Fibroblast of mammary gland (primary cell): ENCODE data around the gene COLGALT1.
"Not testable (repeated sequence)": the region's sequence is repeated elsewhere in the genome, so short reads cannot be mapped to it uniquely, and the experiment has no call there.

Experiments used
- DNase-seq: peaks from one replicate; pipeline ENCODE4 v3.0.0-alpha.2; 2010; ENCODE audit warnings: low read depth
- H3K4me3 ChIP-seq: 2 replicates; pipeline ENCODE4 v1.5.1; 2011; ENCODE audit warnings: low read depth, mild to moderate bottlenecking, low read length, moderate library complexity; ENCODE audit not compliant: control insufficient read depth
- TF ChIP-seq, protein P1 (sequence below): conservative IDR thresholded peaks from 2 replicates; pipeline ENCODE4 v1.5.1; 2011; ENCODE audit warnings: low read depth, low read length, inconsistent platforms; ENCODE audit not compliant: control insufficient read depth, insufficient read depth

The COLGALT1 gene

GRCh38 chr19:17579661-17580244 is 24.3 kb downstream of the COLGALT1 start:
- no peak overlapping the region for H3K4me3 ChIP-seq
- TF ChIP-seq, protein P1, sequence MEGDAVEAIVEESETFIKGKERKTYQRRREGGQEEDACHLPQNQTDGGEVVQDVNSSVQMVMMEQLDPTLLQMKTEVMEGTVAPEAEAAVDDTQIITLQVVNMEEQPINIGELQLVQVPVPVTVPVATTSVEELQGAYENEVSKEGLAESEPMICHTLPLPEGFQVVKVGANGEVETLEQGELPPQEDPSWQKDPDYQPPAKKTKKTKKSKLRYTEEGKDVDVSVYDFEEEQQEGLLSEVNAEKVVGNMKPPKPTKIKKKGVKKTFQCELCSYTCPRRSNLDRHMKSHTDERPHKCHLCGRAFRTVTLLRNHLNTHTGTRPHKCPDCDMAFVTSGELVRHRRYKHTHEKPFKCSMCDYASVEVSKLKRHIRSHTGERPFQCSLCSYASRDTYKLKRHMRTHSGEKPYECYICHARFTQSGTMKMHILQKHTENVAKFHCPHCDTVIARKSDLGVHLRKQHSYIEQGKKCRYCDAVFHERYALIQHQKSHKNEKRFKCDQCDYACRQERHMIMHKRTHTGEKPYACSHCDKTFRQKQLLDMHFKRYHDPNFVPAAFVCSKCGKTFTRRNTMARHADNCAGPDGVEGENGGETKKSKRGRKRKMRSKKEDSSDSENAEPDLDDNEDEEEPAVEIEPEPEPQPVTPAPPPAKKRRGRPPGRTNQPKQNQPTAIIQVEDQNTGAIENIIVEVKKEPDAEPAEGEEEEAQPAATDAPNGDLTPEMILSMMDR: no peak
- DNase-seq: peak; percentile 72

DNA sequence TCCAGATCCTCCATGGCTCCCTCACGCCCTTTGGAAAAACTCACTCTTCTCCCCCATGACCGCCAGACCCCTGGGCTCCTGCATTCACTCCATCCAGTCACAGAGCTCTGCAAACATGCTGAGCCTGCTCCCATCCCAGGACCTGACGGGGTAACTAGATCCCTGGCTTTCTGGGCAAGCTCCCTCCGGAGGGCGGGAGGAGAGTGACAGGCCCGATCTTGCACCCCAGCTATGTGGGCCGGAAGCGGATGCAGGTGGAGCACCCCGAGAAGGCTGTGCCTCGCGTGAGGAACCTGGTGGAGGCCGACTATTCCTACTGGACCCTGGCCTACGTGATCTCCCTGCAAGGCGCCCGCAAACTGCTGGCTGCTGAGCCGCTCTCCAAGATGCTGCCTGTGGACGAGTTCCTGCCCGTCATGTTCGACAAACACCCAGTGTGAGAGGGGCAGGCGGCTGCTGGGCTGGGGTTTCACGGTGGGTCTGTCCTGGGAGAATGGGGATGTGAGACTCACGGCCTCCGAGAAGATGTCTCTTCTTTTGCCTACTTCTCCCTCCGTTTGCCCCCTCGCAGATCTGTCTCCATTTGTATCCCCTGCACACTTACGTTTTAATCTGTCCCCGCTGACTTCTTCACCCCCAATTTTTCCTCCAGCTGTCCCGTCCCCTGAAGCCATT is 25.2 kb downstream of the COLGALT1 start:
- TF ChIP-seq, protein P1: peak; percentile 5
- no peak overlapping the region for H3K4me3 ChIP-seq

DNA sequence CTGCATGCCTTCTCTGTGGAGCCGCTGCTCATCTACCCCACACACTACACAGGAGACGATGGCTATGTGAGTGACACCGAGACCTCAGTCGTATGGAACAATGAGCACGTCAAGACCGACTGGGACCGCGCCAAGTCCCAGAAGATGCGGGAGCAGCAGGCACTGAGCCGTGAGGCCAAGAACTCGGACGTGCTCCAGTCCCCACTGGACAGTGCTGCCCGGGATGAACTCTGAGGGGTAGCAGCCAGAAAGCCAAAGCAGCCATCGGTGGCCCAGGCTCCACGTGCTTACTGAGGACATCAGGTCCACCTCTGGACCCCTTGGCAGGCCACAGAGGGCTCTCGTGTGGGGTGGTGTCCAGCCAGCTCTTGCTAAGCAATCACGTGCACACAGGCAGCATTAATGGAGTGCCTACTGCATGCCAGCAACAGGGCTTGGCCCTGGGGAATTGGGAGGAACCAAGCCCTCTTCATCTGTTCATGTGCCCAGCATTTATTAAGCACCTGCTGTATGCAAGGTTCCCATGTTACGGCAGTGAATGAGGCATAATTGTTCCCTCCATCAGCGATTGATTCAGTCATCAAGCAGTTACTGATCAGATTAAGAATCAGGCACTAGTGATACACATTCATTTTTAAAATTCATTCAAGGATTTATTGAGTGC is 25.9 kb downstream of the COLGALT1 start:
- H3K4me3 ChIP-seq: no peak overlapping the region

More for the DNA sequence above, 25.2 kb downstream of the COLGALT1 start:
- DNase-seq: no peak

DNA sequence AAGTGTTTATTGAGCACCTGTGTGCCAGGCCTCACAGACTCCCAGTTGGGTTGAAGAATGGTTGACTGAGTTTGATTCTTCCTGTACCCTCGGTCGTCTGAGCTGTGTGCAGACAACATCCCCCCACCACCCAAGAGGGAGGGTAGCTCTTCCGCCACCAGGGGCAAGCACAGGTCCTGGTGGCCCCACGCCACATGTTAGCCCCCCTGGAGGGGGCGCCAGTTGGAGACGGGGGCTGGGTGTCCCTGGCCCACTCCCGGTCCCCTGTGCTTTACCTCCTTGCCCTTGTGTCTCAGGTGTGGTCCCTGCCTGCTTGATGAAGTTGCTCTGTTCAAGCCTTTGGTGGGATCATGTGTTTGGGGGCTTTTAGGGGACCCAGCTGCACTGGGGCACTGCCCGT is 27.2 kb downstream of the COLGALT1 start:
- H3K4me3 ChIP-seq: no peak overlapping the region
- no peak for DNase-seq
- TF ChIP-seq, protein P1: no peak

More for the DNA sequence above, 25.9 kb downstream of the COLGALT1 start:
- no peak for DNase-seq
- TF ChIP-seq, protein P1: no peak

DNA sequence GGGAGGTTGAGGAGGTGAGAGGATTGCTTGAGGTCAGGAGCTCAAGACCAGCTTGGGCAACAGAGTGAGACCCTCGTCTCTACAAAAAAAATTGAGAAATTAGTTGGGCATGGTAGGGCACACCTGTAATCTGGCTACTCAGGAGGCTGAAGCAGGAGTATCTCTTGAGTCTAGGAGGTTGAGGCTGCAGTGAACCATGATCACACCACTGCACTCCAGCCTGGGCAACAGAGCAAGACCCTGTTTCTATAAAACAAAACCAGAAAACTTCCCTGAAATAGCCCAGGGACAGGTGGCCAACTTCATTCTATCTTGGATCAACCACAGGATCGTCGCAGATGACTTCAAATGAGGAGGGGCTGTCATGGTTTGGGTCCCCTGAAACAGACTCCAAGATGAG is 28.7 kb downstream of the COLGALT1 start:
- no peak for DNase-seq
- no peak overlapping the region for H3K4me3 ChIP-seq
- TF ChIP-seq, protein P1: no peak

DNA sequence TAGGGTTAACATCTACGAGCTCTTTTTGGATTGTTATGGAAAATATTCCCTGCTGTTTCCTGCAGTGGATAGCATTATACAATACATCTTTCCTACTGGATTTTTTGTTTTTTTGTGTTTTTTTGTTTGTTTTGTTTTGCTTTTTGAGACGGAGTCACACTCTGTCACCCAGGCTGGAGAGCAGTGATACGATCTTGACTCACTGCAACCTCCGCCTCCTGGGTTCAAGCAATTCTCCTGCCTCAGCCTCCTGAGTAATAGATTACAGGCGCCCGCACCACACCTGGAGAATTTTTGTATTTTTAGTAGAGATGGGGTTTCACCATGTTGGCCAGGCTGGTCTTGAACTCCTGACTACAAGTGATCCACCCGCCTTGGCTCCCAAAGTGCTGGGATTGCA is 29.9 kb downstream of the COLGALT1 start:
- not testable (repeated sequence) for H3K4me3 ChIP-seq, DNase-seq

- TF ChIP-seq, protein P1: no peak
- no peak for DNase-seq
- H3K4me3 ChIP-seq: no peak overlapping the region
Measured at GRCh38 chr19:17590866-17591265, 35.4 kb downstream of the COLGALT1 start.

DNA sequence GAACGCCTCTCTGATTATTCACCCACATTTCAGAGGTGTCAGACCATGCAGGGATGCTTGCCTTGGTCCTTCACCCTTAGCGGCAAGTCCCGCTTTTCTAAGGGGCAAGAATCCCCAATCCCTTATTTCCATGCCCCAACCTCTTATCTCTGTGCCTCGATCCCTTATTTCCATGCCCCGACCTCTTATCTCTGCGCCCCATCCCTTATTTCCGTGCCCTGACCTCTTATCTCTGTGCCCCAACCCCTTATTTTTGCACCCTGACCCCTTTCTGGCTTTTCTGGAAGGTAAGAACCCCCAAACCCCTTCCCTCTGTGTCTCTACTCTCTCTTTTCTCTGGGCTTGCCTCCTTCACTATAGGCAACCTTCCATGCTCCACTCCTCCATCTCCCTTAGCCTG is 38.8 kb downstream of the COLGALT1 start:
- H3K4me3 ChIP-seq, DNase-seq: not testable (repeated sequence)

GRCh38 chr19:17598063-17598462 is 42.6 kb downstream of the COLGALT1 start:
- not testable (repeated sequence) for H3K4me3 ChIP-seq, DNase-seq
